ENCODE measurements around the gene PRDM7.

- TF ChIP-seq CTCF (IDR thresholded peaks at IDR 0.05) (no peak), POLR2A (IDR thresholded peaks at IDR 0.05) (no peak)
These were observed 54.1 kb downstream of the PRDM7 start for GRCh38 chr16:90023078-90023447.

Measured in testis (tissue), 2 donors.